Activated naive CD8-positive, alpha-beta T cell treated with anti-CD3 and anti-CD28 coated beads, Interleukin-2, amount 50 U/mL, for 24 hours (primary cell): ENCODE measurements around the gene MLLT3.
A peak's percentile ranks its signal among the peaks of the same experiment; 100 is the strongest.
"Not testable (repeated sequence)": the region's sequence is repeated elsewhere in the genome, so short reads cannot be mapped to it uniquely, and the experiment has no call there.

Source experiments
- ATAC-seq: fragments of 150-1000 bp; cut with Tn5 transposase; one replicate; pipeline ENCODE4 v1.10.0; 2021
- DNase-seq: peaks from one replicate; pipeline ENCODE4 v3.0.0; 2021
- H3K27ac Mint-ChIP-seq: one replicate; pipeline ENCODE4 v1.8.0; 2021; ENCODE audit warnings: mild to moderate bottlenecking, mixed read lengths
- H3K27me3 Mint-ChIP-seq: one replicate; pipeline ENCODE4 v1.8.0; 2021; ENCODE audit warnings: mixed read lengths
- H3K36me3 Mint-ChIP-seq: one replicate; pipeline ENCODE4 v1.8.0; 2021; ENCODE audit warnings: low read depth, mixed read lengths
- H3K4me1 Mint-ChIP-seq: one replicate; pipeline ENCODE4 v1.8.0; 2021; ENCODE audit warnings: mixed read lengths
- H3K4me3 Mint-ChIP-seq: one replicate; pipeline ENCODE4 v1.8.0; 2021; ENCODE audit warnings: mild to moderate bottlenecking, moderate library complexity, mixed read lengths
- H3K9me3 Mint-ChIP-seq: one replicate; pipeline ENCODE4 v1.8.0; 2021; ENCODE audit warnings: mixed read lengths

MLLT3 gene

GRCh38 chr9:20594608-20595007, 27.7 kb downstream of the MLLT3 start:
- peaks cover 42% of the 10 kb centered on the region for H3K4me1 Mint-ChIP-seq
- ATAC-seq = no peak
- no peaks in the 10 kb centered on the region for H3K27me3 Mint-ChIP-seq
- H3K9me3 Mint-ChIP-seq = no peaks in the 10 kb centered on the region
- no peak for DNase-seq
- H3K36me3 Mint-ChIP-seq = peaks cover 11% of the 10 kb centered on the region
- H3K27ac Mint-ChIP-seq = no peak overlapping the region
- no peak overlapping the region for H3K4me3 Mint-ChIP-seq

- ATAC-seq = no peak
These were observed 28.8 kb downstream of the MLLT3 start for GRCh38 chr9:20593537-20593936.

DNA sequence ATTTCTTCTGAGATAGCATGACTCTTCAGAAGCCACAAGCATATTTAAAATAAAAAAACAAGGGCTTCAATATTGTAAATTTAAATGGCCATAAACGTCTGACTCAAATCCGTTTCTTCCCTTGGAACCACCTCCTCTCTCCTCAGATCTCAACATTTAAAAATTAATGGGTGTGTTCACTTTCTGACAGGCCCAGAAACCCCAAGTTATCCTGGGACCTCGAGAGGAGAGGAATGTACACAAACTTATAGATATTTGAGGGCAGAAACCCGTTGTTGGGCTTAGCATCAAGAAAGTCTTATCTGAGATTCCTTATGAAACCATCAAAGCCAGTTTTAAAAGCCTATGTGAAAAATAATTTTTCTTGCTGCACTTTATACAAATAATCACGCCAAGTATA, 29.2 kb downstream of the MLLT3 start:
- Mint-ChIP-seq H3K36me3 (peaks cover 9% of the 10 kb centered on the region), H3K4me1 (peaks cover 30% of the 10 kb centered on the region)
- no peak for ATAC-seq

More at GRCh38 chr9:20593537-20593936, 28.8 kb downstream of the MLLT3 start:
- Mint-ChIP-seq H3K27ac (no peak overlapping the region), H3K4me1 (peaks cover 35% of the 10 kb centered on the region), H3K36me3 (peaks cover 9% of the 10 kb centered on the region), H3K4me3 (no peak overlapping the region), H3K27me3 (no peaks in the 10 kb centered on the region), H3K9me3 (no peaks in the 10 kb centered on the region)
- no peak for DNase-seq

GRCh38 chr9:20592673-20593072, 29.6 kb downstream of the MLLT3 start:
- ATAC-seq (no peak), DNase-seq (no peak)
- Mint-ChIP-seq H3K9me3 (no peaks in the 10 kb centered on the region), H3K4me3 (no peak overlapping the region), H3K36me3 (peaks cover 9% of the 10 kb centered on the region), H3K27ac (no peak overlapping the region), H3K4me1 (peaks cover 27% of the 10 kb centered on the region), H3K27me3 (no peaks in the 10 kb centered on the region)

More for the DNA sequence above, 29.2 kb downstream of the MLLT3 start:
- H3K27me3 Mint-ChIP-seq = no peaks in the 10 kb centered on the region
- DNase-seq = no peak
- no peaks in the 10 kb centered on the region for H3K9me3 Mint-ChIP-seq
- no peak overlapping the region for H3K4me3 Mint-ChIP-seq
- no peak overlapping the region for H3K27ac Mint-ChIP-seq

- Mint-ChIP-seq H3K4me3 (no peak overlapping the region), H3K27me3 (no peaks in the 10 kb centered on the region), H3K27ac (no peak overlapping the region), H3K9me3 (no peaks in the 10 kb centered on the region), H3K4me1 (peaks cover 22% of the 10 kb centered on the region), H3K36me3 (peaks cover 9% of the 10 kb centered on the region)
- no peak for ATAC-seq
- DNase-seq = no peak
These were observed 31.1 kb downstream of the MLLT3 start for GRCh38 chr9:20591223-20591622.

GRCh38 chr9:20584968-20585643, 37.2 kb downstream of the MLLT3 start:
- H3K27ac Mint-ChIP-seq = peak overlapping the region; percentile 20
- no peak overlapping the region for H3K4me3 Mint-ChIP-seq
- peaks cover 15% of the 10 kb centered on the region for H3K9me3 Mint-ChIP-seq
- peaks cover 53% of the 10 kb centered on the region for H3K4me1 Mint-ChIP-seq
- DNase-seq = no peak
- no peak for ATAC-seq
- H3K27me3 Mint-ChIP-seq = no peaks in the 10 kb centered on the region
- peaks cover 32% of the 10 kb centered on the region for H3K36me3 Mint-ChIP-seq

DNA sequence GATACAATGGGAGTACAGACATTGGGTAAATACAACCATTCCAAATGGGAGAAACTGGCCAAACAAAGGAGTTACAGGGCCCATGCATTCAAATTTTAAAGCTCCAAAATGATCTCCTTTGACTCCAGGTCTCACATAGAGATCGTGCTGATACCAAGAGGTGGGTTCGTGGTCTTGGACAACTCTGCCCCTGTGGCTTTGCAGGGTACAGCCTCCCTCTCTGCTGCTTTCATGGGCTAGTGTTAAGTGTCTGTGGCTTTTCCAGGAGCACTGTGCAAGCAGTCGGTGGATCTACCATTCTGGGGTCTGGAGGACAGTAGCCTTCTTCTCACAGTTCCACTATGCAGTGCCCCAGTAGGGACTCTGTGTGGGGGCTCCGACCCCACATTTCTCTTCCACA, 39.2 kb downstream of the MLLT3 start:
- peak overlapping the region; percentile 69 for H3K27ac Mint-ChIP-seq
- H3K9me3 Mint-ChIP-seq = peaks cover 15% of the 10 kb centered on the region
- ATAC-seq, H3K4me3 Mint-ChIP-seq, DNase-seq, H3K27me3 Mint-ChIP-seq: not testable (repeated sequence)
- H3K36me3 Mint-ChIP-seq = peaks cover 31% of the 10 kb centered on the region
- peaks cover 63% of the 10 kb centered on the region for H3K4me1 Mint-ChIP-seq

- Mint-ChIP-seq H3K9me3 (peaks cover 15% of the 10 kb centered on the region), H3K4me1 (peaks cover 67% of the 10 kb centered on the region), H3K36me3 (peaks cover 38% of the 10 kb centered on the region), H3K27ac (peak overlapping the region; percentile 69), H3K27me3 (no peaks in the 10 kb centered on the region), H3K4me3 (no peak overlapping the region)
- ATAC-seq (peak; percentile 35), DNase-seq (no peak)
These were observed 40.1 kb downstream of the MLLT3 start for GRCh38 chr9:20582150-20582549.

- Mint-ChIP-seq H3K4me3 (no peak overlapping the region), H3K4me1 (peaks cover 70% of the 10 kb centered on the region), H3K27ac (peak overlapping the region; percentile 9), H3K27me3 (no peaks in the 10 kb centered on the region), H3K9me3 (peaks cover 23% of the 10 kb centered on the region), H3K36me3 (peaks cover 47% of the 10 kb centered on the region)
- DNase-seq (no peak), ATAC-seq (no peak)
These were observed 41.6 kb downstream of the MLLT3 start for GRCh38 chr9:20580673-20581072.

DNA sequence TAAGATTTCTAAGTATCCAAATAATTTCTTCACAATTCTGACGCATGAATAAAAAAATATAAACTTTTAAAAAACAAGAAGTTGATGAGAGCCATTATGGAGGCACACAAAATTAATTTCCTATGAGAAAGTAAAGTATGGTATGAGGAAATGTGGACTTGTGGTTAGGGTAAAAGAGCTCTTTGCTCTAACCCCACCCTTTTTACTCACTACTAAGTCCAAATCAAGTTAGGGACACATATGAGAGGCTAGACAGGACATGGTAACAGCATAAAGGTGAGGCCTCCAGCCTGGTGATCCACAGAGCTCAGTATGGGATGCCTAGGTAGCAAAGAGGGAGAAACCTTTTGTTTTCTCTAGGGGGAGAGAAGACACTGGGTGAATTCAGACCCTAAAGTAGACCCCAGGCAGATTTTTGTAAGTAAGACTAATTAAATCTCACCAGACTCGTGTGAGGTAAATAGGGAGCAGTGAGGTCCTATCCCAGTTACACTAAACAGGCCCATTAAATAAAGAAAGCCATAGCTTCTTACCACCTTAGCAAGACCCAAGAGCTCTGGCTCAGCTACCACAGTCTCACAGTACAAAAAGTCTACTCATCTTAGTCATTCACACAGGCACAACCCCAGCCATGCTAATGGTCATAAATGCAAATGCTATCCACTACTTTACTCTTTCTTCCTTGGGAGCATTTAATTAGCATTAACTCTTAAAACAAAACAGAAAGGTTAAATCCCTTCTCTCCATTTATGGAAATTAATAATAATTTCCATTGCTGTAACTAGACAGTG, 42.6 kb downstream of the MLLT3 start:
- no peaks in the 10 kb centered on the region for H3K27me3 Mint-ChIP-seq
- DNase-seq = no peak
- H3K4me3 Mint-ChIP-seq = no peak overlapping the region
- peaks cover 46% of the 10 kb centered on the region for H3K36me3 Mint-ChIP-seq
- peaks cover 18% of the 10 kb centered on the region for H3K9me3 Mint-ChIP-seq
- peak; percentile 93 for ATAC-seq
- H3K27ac Mint-ChIP-seq = peak overlapping the region; percentile 56
- peaks cover 66% of the 10 kb centered on the region for H3K4me1 Mint-ChIP-seq

DNA sequence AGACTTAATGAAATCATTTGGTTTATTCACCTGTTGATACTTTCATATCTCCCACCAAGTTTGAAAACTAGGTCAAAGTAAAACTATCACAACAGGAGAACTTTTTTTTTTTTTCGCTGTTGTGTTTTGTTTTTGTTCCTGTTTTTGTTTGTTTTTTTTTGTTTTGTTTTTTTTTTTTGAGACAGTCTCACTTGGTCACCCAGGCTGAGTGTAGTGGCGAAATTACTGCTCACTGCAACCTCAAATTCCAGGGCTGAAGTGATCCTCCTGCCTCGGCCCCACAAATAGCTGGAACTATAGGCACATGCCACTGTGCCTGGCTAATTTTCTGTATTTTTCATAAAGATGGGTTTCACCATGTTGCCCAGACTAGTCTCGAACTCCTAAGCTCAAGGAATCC, 49.3 kb downstream of the MLLT3 start:
- DNase-seq (no peak), ATAC-seq (no peak)
- H3K27ac Mint-ChIP-seq = no peak overlapping the region
- H3K36me3 Mint-ChIP-seq = peaks cover 27% of the 10 kb centered on the region
- peaks cover 62% of the 10 kb centered on the region for H3K4me1 Mint-ChIP-seq
- H3K4me3 Mint-ChIP-seq = no peak overlapping the region
- H3K27me3 Mint-ChIP-seq = no peaks in the 10 kb centered on the region
- peaks cover 10% of the 10 kb centered on the region for H3K9me3 Mint-ChIP-seq

- no peak for DNase-seq
- Mint-ChIP-seq H3K9me3 (no peaks in the 10 kb centered on the region), H3K4me3 (no peak overlapping the region), H3K27me3 (no peaks in the 10 kb centered on the region), H3K36me3 (peaks cover 9% of the 10 kb centered on the region), H3K4me1 (peaks cover 62% of the 10 kb centered on the region), H3K27ac (peak overlapping the region; percentile 59)
- ATAC-seq = peak; percentile 82
These were observed 51.5 kb downstream of the MLLT3 start for GRCh38 chr9:20570756-20571155.

- H3K4me1 Mint-ChIP-seq = peaks cover 64% of the 10 kb centered on the region
- no peak overlapping the region for H3K27ac Mint-ChIP-seq
- H3K4me3 Mint-ChIP-seq = no peak overlapping the region
- no peaks in the 10 kb centered on the region for H3K27me3 Mint-ChIP-seq
- no peaks in the 10 kb centered on the region for H3K9me3 Mint-ChIP-seq
- peaks cover 5% of the 10 kb centered on the region for H3K36me3 Mint-ChIP-seq
- ATAC-seq (no peak), DNase-seq (no peak)
These were observed 52.2 kb downstream of the MLLT3 start for GRCh38 chr9:20570087-20570486.

- no peak overlapping the region for H3K27ac Mint-ChIP-seq
These were observed 52.8 kb downstream of the MLLT3 start for GRCh38 chr9:20569525-20569924.

GRCh38 chr9:20568400-20568799, 53.9 kb downstream of the MLLT3 start:
- Mint-ChIP-seq H3K27ac (peak overlapping the region; percentile 10), H3K36me3 (peaks cover 2% of the 10 kb centered on the region), H3K4me1 (peaks cover 65% of the 10 kb centered on the region), H3K27me3 (no peaks in the 10 kb centered on the region), H3K4me3 (no peak overlapping the region), H3K9me3 (no peaks in the 10 kb centered on the region)
- no peak for DNase-seq
- ATAC-seq = no peak

More at GRCh38 chr9:20569525-20569924, 52.8 kb downstream of the MLLT3 start:
- Mint-ChIP-seq H3K36me3 (peaks cover 2% of the 10 kb centered on the region), H3K4me3 (no peak overlapping the region), H3K9me3 (no peaks in the 10 kb centered on the region), H3K27me3 (no peaks in the 10 kb centered on the region), H3K4me1 (peaks cover 62% of the 10 kb centered on the region)
- ATAC-seq = no peak
- no peak for DNase-seq
